ENCODE results near the gene SAMD8. TPM values are rescaled to one million over a fixed set of nuclear protein-coding genes. Genes with fewer than 3 reads are reported as not detected.
"Not testable (repeated sequence)": the region's sequence is repeated elsewhere in the genome, so short reads cannot be mapped to it uniquely, and the experiment has no call there.

The SAMD8 gene
- total and polyA plus RNA-seq, 4 experiments from 2014 or later: 6.9 to 20.6 (median 14.3) TPM

- CTCF ChIA-PET (ENCODE audit: partially characterized antibody): interaction anchor here (1.5 kb wide), 1 partner anchor 18 kb away, joined by 3 read pairs; no protein-coding TSS in a partner anchor
- Mint-ChIP-seq H3K4me3 (peak overlapping the region in 1 of 8 donors; percentile 1), H3K4me1 (peaks cover 10 to 44% (median 20%) of the 10 kb centered on the region in 4 donors)
Observed at GRCh38 chr10:75126277-75126676, 14.8 kb downstream of the SAMD8 start.

GRCh38 chr10:75127471-75127870 lies 16.0 kb downstream of the SAMD8 start:
- no peak overlapping the region for H3K4me3 ChIP-seq (ENCODE audit: low read length in 2 of 2)
- H3K27me3 Mint-ChIP-seq: no peaks in the 10 kb centered on the region
- H3K27ac ChIP-seq (ENCODE audit: low read depth, low read length): no peak overlapping the region
- DNase-seq: no peak
- ChIA-PET CTCF (ENCODE audit: partially characterized antibody) (no interaction called here), POLR2A (ENCODE audit: partially characterized antibody) (no interaction called here)
- no peaks in the 10 kb centered on the region for H3K36me3 ChIP-seq (ENCODE audit: insufficient read depth, low read length)
- intact Hi-C loops (cut with micrococcal nuclease): no loop called here
- no peak overlapping the region for H3K27ac Mint-ChIP-seq
- H3K9me3 Mint-ChIP-seq: no peaks in the 10 kb centered on the region
- peaks cover 13 to 47% (median 24%) of the 10 kb centered on the region in 4 donors for H3K4me1 Mint-ChIP-seq
- peaks cover 6 to 32% of the 10 kb centered on the region in 2 donors for H3K36me3 Mint-ChIP-seq
- no peak overlapping the region for H3K4me3 Mint-ChIP-seq
- H3K9me3 ChIP-seq (ENCODE audit: control insufficient read depth in 1 of 2, low read length in 2 of 2): no peaks in the 10 kb centered on the region
- H3K27me3 ChIP-seq (ENCODE audit: insufficient read depth, low read length): no peaks in the 10 kb centered on the region
- H3K4me1 ChIP-seq (ENCODE audit: insufficient read depth, low read length): peaks cover 17% of the 10 kb centered on the region

More at GRCh38 chr10:75126277-75126676, 14.8 kb downstream of the SAMD8 start:
- intact Hi-C loops (cut with micrococcal nuclease): no loop called here
- Histone ChIP-seq H3K27me3 (ENCODE audit: insufficient read depth, low read length) (no peaks in the 10 kb centered on the region), H3K4me1 (ENCODE audit: insufficient read depth, low read length) (peaks cover 21% of the 10 kb centered on the region), H3K4me3 (ENCODE audit: low read length in 2 of 2) (no peak overlapping the region), H3K27ac (ENCODE audit: low read depth, low read length) (no peak overlapping the region), H3K9me3 (ENCODE audit: control insufficient read depth in 1 of 2, low read length in 2 of 2) (no peaks in the 10 kb centered on the region), H3K36me3 (ENCODE audit: insufficient read depth, low read length) (no peaks in the 10 kb centered on the region)
- POLR2A ChIA-PET (ENCODE audit: partially characterized antibody): no interaction called here
- peak overlapping the region in 2 of 7 donors; percentile 19 to 66 for H3K27ac Mint-ChIP-seq
- no peak for DNase-seq
- H3K36me3 Mint-ChIP-seq: peaks cover 6 to 30% of the 10 kb centered on the region in 2 donors
- no peaks in the 10 kb centered on the region for H3K9me3 Mint-ChIP-seq
- no peaks in the 10 kb centered on the region for H3K27me3 Mint-ChIP-seq

- Mint-ChIP-seq H3K4me1 (peaks cover 17 to 41% (median 26%) of the 10 kb centered on the region in 4 donors), H3K36me3 (peaks cover 9 to 25% of the 10 kb centered on the region in 2 donors), H3K27ac (peak overlapping the region in 1 of 7 donors; percentile 64)
- H3K36me3 ChIP-seq (ENCODE audit: insufficient read depth, low read length); H3K9me3 Mint-ChIP-seq; H3K9me3 ChIP-seq (ENCODE audit: control insufficient read depth in 1 of 2, low read length in 2 of 2); H3K27ac ChIP-seq (ENCODE audit: low read depth, low read length); H3K4me3 ChIP-seq (ENCODE audit: low read length in 2 of 2); H3K4me3 Mint-ChIP-seq; intact Hi-C loops (cut with micrococcal nuclease); H3K27me3 ChIP-seq (ENCODE audit: insufficient read depth, low read length); H3K27me3 Mint-ChIP-seq; DNase-seq: not testable (repeated sequence)
- H3K4me1 ChIP-seq (ENCODE audit: insufficient read depth, low read length): peaks cover 14% of the 10 kb centered on the region
- ChIA-PET CTCF (ENCODE audit: partially characterized antibody) (interaction anchor here (1.0 kb wide), 1 partner anchor 58 kb away, joined by 3 read pairs; no protein-coding TSS in a partner anchor), POLR2A (ENCODE audit: partially characterized antibody) (interaction anchor here (0.8 to 1.5 kb wide), 2 partner anchors 17 to 82 kb away, joined by 3 to 6 read pairs; partner anchors contain the start of genes SAMD8 and VDAC2)
Observed at GRCh38 chr10:75128985-75129384, 17.5 kb downstream of the SAMD8 start.

- Mint-ChIP-seq H3K9me3 (no peaks in the 10 kb centered on the region), H3K4me3 (no peak overlapping the region), H3K36me3 (peaks cover 9 to 21% of the 10 kb centered on the region in 2 donors), H3K27me3 (no peaks in the 10 kb centered on the region), H3K4me1 (peaks cover 19 to 40% (median 27%) of the 10 kb centered on the region in 4 donors), H3K27ac (no peak overlapping the region)
- intact Hi-C loops (cut with micrococcal nuclease): no loop called here
- CTCF ChIA-PET (ENCODE audit: partially characterized antibody): interaction anchor here (1.0 kb wide), 1 partner anchor 57 kb away, joined by 3 read pairs; no protein-coding TSS in a partner anchor
- POLR2A ChIA-PET (ENCODE audit: partially characterized antibody): interaction anchor here (0.8 to 1.5 kb wide), 2 partner anchors 18 to 81 kb away, joined by 3 to 6 read pairs; partner anchors contain the start of genes SAMD8 and VDAC2
- no peaks in the 10 kb centered on the region for H3K36me3 ChIP-seq (ENCODE audit: insufficient read depth, low read length)
- peaks cover 14% of the 10 kb centered on the region for H3K4me1 ChIP-seq (ENCODE audit: insufficient read depth, low read length)
- no peak overlapping the region for H3K27ac ChIP-seq (ENCODE audit: low read depth, low read length)
- H3K27me3 ChIP-seq (ENCODE audit: insufficient read depth, low read length): no peaks in the 10 kb centered on the region
- H3K9me3 ChIP-seq (ENCODE audit: control insufficient read depth in 1 of 2, low read length in 2 of 2): no peaks in the 10 kb centered on the region
- H3K4me3 ChIP-seq (ENCODE audit: low read length in 2 of 2): no peak overlapping the region
- no peak for DNase-seq
Observed at GRCh38 chr10:75129537-75129936, 18.1 kb downstream of the SAMD8 start.

- DNase-seq; POLR2A ChIA-PET (ENCODE audit: partially characterized antibody); intact Hi-C loops (cut with micrococcal nuclease); H3K27me3 ChIP-seq (ENCODE audit: insufficient read depth, low read length); H3K36me3 Mint-ChIP-seq; H3K4me3 ChIP-seq (ENCODE audit: low read length in 2 of 2); H3K27ac ChIP-seq (ENCODE audit: low read depth, low read length); H3K9me3 Mint-ChIP-seq; H3K4me3 Mint-ChIP-seq; H3K9me3 ChIP-seq (ENCODE audit: control insufficient read depth in 1 of 2, low read length in 2 of 2); H3K27me3 Mint-ChIP-seq; H3K36me3 ChIP-seq (ENCODE audit: insufficient read depth, low read length): not testable (repeated sequence)
- Mint-ChIP-seq H3K27ac (peak overlapping the region in 1 of 7 donors; percentile 2), H3K4me1 (peaks cover 28 to 48% (median 39%) of the 10 kb centered on the region in 4 donors)
- CTCF ChIA-PET (ENCODE audit: partially characterized antibody): interaction anchor here (0.9 kb wide), 1 partner anchor 10 kb away, joined by 3 read pairs; no protein-coding TSS in a partner anchor
- peaks cover 12% of the 10 kb centered on the region for H3K4me1 ChIP-seq (ENCODE audit: insufficient read depth, low read length)
Observed at GRCh38 chr10:75133701-75134100, 22.2 kb downstream of the SAMD8 start.

GRCh38 chr10:75136346-75136745 lies 24.9 kb downstream of the SAMD8 start:
- H3K4me1 ChIP-seq (ENCODE audit: insufficient read depth, low read length): peaks cover 12% of the 10 kb centered on the region
- no peak overlapping the region for H3K27ac ChIP-seq (ENCODE audit: low read depth, low read length)
- CTCF ChIA-PET (ENCODE audit: partially characterized antibody): interaction anchor here (0.6 to 1.4 kb wide), 2 partner anchors 11 to 51 kb away, joined by 3 read pairs; no protein-coding TSS in a partner anchor
- Mint-ChIP-seq H3K4me3 (no peak overlapping the region), H3K4me1 (peaks cover 31 to 52% (median 41%) of the 10 kb centered on the region in 4 donors), H3K36me3 (peaks cover 4 to 5% of the 10 kb centered on the region in 2 donors), H3K9me3 (no peaks in the 10 kb centered on the region), H3K27ac (peak overlapping the region in 4 of 7 donors; percentile 50 to 65 (median 55)), H3K27me3 (no peaks in the 10 kb centered on the region)
- H3K9me3 ChIP-seq (ENCODE audit: control insufficient read depth in 1 of 2, low read length in 2 of 2): no peaks in the 10 kb centered on the region
- DNase-seq: no peak
- no peaks in the 10 kb centered on the region for H3K36me3 ChIP-seq (ENCODE audit: insufficient read depth, low read length)
- intact Hi-C loops (cut with micrococcal nuclease): no loop called here
- H3K27me3 ChIP-seq (ENCODE audit: insufficient read depth, low read length): no peaks in the 10 kb centered on the region
- POLR2A ChIA-PET (ENCODE audit: partially characterized antibody): interaction anchor here (0.6 kb wide), 1 partner anchor 22 kb away, joined by 3 read pairs; no protein-coding TSS in a partner anchor
- no peak overlapping the region for H3K4me3 ChIP-seq (ENCODE audit: low read length in 2 of 2)

- peaks cover 12% of the 10 kb centered on the region for H3K4me1 ChIP-seq (ENCODE audit: insufficient read depth, low read length)
- no peaks in the 10 kb centered on the region for H3K36me3 ChIP-seq (ENCODE audit: insufficient read depth, low read length)
- Mint-ChIP-seq H3K36me3 (peaks cover 3 to 4% of the 10 kb centered on the region in 2 donors), H3K4me1 (peaks cover 29 to 45% (median 40%) of the 10 kb centered on the region in 4 donors), H3K9me3 (no peaks in the 10 kb centered on the region), H3K27me3 (no peaks in the 10 kb centered on the region), H3K27ac (peak overlapping the region in 4 of 7 donors; percentile 30 to 74 (median 59)), H3K4me3 (no peak overlapping the region)
- H3K4me3 ChIP-seq (ENCODE audit: low read length in 2 of 2): no peak overlapping the region
- H3K9me3 ChIP-seq (ENCODE audit: control insufficient read depth in 1 of 2, low read length in 2 of 2): no peaks in the 10 kb centered on the region
- DNase-seq: no peak
- no peak overlapping the region for H3K27ac ChIP-seq (ENCODE audit: low read depth, low read length)
- POLR2A ChIA-PET (ENCODE audit: partially characterized antibody): no interaction called here
- intact Hi-C loops (cut with micrococcal nuclease): no loop called here
- CTCF ChIA-PET (ENCODE audit: partially characterized antibody): no interaction called here
- no peaks in the 10 kb centered on the region for H3K27me3 ChIP-seq (ENCODE audit: insufficient read depth, low read length)
Observed at GRCh38 chr10:75137533-75138438, 26.3 kb downstream of the SAMD8 start.

Data from CD4-positive, alpha-beta memory T cell (primary cell).